HuH-7.5 (cell line): Measurements from ENCODE around the gene CHAD.

Source experiments
- DNase-seq: peaks from one replicate; pipeline ENCODE4 v3.0.0; 2011; ENCODE audit warnings: low spot score

The CHAD gene

DNA sequence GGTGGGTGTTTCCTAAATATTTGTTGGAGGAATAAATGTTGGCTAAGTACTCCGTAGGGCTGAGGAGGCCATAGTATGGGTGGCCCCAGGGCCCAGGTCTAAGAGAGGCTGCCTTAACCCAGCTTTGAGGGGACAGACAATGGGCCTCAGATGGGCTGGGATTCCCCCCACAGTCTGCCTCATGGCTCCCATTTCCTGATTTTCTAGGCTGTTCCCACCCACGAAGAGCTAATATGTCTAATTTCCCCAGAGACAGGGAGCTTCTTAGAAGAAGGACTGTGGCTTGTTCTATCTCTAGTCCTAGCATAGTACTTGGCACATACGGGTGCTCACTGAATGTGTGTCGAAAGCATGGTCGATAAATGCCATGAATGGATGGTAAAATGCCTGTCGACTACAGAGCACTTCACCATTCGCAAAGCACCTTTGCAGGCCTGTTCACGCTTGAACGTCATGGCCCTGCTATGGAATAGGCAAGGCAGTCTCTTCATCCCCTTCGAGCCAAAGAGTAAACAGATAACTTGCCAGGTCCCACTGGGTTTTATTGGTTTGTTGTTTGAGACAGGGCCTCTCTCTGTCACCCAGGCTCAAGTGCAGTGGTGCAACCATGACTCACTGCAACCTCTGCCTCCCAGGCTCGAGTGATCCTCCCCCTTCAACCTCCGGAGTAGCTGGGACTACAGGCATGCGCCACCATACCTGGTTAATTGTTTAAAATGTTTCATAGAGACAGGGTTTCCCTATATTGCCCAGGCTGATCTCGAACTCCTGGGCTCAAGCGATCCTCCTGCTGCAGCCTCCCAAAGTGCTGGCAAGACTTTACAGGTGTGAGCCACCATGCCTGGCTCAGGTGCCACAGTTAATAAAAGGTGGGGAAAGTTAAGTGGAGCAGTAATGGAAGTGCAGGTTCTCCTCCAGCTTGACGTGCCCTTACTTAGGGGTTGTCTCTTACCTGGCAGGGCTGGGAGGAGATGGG lies 9.7 kb downstream of the CHAD start:
- peak; percentile 66 for DNase-seq

DNA sequence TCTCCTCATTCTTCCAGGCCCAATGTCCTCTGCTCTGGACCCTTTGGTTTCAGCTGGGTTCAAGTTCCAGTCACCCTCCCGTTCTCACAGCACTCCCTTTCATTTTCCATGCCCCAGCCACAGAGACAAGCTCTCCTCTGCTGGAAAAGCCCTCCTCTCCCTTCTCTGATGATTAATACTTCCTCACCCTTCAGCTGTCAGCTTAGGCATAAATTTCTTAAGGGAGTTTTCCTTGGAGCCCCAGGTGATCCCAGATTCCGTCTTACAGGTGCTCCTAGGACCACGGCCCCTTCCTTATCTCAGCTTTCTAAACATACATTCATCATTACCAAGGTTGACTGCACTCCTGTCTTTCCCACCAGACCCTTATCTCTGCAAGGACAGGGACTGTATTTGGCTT lies 10.4 kb downstream of the CHAD start:
- DNase-seq, result no peak

DNA sequence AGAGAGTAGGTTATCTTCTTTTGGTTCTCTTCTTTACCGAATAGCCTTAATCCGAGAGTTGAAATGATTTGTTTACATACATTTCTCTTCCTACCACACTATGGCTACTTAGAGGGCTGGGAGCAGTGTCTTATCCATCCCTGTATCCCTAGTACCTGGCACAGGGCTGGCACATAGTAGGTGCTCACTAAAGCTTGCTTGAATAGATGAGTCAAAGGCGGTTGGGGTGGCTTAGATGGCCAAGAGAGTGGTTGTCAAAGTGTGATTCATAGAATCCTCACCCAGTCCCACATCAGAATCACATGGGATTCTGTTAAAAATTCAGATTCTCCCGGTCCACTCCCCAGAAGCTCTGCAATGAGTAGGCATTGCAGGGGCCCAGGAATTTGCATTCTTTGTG lies 11.1 kb downstream of the CHAD start:
- DNase-seq, result no peak

DNA sequence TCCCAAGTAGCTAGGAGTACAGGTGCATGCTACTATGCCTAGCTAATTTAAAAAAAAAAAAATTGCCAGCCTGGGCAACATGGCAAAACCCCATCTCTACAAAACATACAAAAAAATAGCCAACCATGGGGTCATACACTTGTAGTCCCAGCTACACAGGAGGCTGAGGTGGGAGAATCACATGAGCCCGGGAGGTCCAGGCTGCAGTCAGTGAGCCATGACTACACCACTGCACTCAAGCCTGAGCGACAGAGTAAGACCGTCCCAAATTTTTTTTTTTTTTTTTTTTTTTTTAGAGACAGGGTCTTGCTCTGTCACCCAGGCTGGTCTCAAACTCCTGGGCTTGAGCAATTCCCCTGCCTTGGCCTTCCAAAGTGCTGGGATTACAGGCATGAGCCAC lies 14.8 kb downstream of the CHAD start:
- DNase-seq, result no peak

DNA sequence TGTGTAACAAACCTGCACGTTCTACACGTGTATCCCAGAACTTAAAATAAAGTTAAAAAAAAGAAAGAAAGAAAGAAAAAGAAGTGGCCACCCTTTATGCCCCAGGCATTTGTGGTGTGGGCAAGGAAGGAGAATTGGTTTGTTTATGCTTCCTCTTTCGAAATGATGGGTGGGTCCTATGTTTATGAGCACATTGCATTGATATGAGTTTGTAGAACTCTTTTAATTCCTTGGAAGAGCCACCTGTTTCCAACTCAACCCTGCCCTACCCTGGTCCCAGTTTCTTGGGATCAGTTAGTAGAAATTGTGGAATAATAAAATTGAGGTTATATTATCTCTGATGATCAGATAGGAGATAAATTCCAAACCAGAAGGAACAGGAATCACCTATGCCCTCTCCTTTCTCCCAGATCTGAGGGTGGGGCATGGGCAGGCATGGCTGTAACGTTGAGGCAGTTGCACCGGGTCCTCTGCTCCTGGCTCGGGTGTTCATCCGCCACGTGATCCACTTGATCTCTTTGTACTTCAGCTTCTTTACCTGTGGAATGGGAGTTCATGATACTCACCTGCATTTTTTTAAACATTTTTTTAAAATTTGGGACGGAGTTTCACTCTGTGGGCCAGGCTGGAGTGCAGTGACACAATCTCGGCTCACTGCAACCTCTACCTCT lies 15.9 kb downstream of the CHAD start:
- no peak for DNase-seq

DNA sequence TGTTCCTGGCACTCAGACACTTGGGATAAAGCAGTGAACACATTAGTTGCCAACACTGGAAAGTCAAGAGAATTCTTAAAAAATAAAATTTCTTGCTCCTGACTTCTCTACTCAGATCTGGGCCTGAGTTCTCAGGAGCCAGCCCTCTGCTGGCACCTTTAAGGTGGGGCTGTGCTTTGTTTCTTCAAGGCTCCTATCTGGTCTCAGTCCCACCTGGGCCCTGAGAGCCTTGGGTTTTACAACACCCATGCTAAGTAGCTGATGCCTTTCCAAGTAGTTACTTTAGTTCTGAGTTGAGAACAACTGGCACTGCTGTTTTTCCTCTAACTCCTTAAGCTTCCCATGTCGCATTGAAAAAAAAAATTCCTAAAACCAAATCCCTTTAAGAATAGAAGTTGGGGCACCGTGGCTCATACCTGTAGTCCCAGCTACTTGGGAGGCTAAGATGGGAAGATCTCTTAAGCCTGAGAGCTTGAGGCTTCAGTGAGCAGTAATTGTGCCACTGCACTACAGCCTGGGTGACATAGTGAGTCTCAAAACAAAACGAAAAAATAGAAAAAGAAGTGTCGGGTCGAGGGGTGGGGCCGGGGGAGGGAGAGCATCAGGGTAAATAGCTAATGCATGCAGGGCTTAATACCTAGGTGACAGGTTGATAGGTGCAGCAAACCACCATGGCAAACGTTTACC lies 16.6 kb downstream of the CHAD start:
- no peak for DNase-seq

DNA sequence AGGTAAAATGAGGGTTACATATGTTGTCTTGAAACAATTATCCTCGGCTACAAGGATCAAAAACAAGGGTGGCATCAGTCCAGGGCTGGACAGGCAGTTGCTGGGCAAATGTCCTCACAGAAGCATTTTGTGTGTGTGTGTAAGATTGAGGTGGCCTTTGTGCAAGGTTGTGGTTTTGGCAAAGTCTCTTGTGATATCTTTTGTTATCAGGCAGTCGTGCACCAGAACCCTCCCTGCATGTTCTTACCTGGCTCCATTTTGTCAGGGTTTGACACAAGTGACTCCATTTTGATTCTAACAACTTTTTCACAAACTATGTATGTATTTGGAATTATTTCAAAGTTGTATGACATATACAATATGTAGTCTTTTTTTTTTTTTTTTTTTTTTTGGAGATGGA lies 20.0 kb downstream of the CHAD start:
- DNase-seq, result no peak

DNA sequence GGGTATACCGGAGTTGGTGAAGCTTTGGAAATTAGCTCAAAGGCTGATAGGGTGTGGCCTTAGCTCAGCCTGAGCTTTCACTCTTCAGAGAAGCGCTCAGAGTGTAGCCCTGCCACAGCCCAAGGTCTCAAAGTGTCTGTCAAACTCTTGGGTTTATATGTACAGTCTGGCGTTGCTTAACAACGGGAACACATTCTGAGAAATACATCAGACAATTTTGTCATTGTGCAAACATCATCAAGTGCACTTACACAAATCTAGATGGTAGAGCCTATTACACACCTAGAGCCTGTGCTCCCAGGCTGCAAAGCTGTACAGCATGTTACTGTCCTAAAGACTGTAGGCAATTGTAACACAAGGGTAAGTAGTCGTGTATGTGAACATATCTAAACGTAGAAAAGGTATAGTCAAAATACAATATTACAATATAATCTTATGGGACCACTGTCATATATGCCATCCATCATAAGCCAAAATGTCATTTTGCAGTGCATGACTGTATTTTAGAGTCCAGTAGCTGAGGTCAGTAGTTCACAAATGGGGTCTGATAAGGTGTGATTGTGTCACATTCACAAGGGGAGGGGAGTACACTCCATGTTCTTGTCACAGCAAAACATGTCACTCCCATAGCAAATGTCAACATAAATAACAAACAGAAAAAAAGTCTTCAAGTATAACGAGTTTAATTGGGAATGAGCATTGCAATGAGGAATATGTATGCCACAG lies 20.6 kb downstream of the CHAD start:
- no peak for DNase-seq

DNA sequence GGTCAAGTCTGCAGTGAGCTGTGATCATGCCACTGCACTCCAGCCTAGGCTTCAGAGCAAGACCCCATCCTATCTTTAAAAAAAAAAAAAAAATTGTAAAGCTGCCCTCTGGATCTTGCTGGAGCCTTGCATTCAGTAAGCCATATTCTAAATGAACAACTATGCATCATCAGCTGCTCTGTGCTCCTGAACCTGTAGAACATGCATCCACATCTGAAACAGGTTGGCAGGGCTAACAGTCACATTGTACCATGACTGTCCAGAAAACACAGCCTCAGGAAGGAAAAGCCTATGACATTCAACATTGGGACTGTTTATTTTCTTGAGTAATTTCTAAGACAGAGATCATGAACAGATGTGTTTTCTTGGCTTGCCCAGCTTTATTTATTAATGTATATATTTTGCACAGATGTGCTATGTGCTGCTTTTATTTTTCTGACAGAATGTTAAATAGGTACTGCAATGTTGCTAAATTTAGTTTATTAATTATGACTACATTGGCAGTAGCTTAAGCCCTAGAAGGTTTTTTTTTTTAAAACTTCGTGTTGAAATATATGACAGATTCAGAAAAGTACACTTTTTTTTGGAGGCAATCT lies 22.9 kb downstream of the CHAD start:
- no peak for DNase-seq

DNA sequence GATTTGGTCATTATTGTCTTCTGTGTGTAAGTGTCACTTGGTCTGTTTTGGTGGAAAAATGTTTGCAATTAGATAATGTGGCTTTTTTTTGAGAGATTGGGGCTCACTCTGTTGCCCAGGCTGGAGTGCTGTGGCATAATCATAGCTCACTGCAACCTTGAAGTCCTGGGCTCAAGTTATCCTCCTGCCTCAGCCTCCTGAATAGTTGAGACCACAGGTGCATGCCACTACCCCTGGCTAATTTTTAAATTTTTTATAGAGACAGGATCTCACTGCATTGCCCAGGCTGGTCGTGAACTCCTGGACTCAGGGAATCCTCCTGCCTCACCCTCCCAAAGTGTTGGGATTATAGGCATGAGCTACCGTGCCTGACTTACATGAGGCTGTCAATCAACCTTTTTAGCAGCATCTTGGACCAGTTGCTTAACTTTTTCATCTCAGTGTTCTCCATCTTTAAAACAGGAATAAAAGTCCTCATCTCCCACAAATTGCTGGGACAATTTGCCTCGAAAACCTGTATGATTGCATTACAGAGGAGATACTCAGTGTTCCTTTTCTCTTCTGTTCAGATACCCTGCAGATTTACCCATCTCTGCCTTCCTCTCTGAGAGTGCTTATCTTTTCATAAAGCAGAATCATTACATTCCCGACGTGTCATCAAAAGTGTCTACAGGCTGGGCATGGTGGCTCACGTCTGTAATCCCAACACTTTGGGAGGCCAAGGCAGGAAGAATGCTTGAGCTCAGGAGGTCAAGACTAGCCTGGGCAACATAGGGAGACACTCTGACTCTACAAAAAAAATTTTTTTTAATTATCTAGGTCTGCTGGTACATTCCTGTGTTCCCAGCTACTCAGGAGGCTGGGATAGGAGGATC lies 23.6 kb downstream of the CHAD start:
- DNase-seq, result no peak

DNA sequence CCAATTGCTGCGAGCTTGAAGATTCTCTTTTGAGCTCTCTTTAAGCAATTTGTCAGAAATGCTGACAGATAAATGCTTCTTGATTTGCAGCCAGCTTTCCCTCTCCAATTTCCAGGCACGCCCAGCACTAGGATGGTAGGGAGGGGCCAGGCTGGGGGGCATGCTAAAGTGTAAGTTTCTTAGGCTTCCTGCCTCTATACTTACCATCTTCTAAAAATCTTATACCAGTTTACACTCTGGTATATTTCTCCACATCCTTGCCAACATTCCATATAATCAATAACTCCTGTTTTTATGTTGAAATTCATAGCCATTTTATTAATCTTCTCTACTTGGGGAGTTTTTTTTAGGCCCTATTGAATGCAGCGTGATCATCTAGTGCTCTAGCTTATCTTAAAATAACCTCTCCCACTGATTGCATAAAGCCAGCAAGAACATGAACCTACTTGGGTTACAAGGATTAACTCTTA lies 25.1 kb downstream of the CHAD start:
- DNase-seq, result no peak

DNA sequence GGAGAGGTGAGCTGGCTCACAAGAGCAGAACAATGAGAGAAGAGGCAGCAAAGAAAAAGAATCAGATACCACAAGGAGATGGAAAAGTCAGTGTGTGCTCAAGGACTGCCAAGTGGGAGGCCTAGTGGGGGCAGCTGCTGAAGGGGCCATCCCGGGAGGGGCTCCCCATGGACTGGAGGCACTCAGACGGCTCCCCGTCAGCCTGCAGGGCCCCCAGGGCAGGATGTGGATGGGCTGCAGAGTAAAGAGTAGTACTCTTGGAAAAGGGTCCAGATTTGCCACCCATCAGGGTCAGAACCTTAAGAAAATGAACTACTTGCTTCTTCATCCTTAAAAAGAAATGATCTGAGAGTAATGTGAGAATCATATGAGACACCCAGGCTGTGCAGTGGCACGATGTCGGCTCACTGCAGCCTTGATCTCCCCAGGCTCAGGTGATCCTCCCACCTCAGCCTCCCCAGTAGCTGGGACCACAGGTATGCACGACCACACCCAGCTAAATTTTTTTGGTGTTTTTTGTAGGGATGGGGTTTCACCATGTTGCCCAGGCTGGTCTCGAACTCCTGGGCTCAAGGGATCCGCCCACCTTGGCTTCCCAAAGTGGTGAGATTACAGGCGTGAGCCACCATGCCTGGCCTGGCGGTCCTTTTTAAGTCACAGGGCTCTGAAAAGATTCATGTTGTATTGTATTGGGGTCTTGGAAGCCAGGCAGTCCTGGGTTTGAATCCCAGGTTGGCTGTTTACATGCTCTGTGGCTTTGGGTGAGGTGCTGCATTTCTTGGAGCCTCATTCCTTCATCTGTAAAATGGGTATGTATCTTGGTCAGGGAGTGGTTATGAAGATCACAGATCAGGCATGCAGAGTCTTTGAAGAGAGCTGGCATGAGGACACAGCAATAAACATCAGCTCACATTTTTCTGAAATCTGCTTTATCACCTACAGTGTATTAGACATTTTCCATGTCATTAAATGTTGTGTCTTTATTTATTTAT lies 27.5 kb downstream of the CHAD start:
- DNase-seq, result no peak

DNA sequence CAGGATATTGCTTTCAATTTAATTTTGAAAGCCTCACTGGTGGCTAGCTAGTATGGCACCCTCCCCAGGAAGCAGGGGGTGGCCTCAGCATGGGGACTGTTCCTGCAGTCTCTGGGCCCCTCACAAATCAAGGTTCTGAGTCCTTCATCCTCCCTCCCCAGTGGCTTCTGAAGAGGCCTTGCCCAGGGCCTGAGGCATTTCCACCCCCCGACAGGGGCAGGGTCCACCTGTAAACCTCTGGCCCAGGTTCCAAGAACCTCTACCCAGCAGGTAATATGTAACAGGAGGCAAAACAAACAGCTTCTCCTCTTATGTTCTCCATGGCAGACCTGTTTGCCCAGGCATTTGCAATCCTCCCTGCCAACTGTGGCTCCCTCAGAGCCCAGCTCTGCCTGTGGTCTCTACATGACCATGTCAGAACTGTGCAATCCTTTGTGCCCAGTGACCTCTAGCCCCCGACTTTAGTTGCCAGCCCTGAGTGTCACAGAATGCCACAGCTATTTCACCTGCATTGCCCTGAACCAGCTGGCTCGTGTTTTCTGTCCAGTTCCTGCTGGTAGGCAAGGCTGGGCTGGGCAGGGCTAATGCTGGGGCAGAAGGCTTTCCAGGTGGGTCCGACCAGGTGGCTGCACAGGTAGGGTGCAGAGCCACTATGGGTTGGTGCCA lies 28.4 kb downstream of the CHAD start:
- DNase-seq, result no peak

DNA sequence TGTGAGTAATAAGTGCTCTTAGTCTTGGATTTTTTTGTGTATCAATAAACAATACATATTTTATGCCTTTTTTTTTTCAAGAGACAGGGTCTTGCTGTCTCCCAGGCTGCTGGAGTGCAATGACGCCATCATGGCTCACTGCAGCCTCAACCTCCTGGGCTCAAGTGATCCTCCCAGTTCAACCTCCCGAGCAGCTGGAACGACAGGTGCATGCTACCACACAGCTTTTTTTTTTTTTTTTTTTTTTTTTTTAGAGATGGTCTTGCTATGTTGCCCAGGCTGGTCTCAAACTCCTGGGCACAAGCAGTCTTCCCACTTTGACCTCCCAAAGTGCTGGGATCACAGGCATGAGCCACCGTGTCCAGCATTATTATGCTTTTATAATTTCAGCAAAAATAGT lies 29.7 kb downstream of the CHAD start:
- no peak for DNase-seq

DNA sequence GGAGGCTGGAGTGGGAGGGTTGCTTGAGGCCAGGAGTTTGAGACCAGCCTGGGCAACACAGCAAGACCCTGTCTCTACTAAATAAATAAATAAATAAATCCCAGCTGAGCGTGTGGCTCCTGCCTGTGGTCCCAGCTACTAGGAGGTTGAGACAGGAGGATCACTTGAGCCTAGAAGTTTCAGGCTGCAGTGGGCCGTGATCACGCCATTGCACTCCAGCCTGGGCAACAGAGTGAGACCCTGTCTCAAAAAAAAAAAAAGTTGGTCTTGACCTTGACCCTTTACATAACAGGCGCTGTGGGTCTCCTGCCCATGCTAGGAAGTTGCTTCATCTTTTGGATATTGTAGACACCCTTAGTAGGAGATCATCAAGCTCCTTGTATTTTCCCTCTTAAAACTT lies 31.3 kb downstream of the CHAD start:
- no peak for DNase-seq

DNA sequence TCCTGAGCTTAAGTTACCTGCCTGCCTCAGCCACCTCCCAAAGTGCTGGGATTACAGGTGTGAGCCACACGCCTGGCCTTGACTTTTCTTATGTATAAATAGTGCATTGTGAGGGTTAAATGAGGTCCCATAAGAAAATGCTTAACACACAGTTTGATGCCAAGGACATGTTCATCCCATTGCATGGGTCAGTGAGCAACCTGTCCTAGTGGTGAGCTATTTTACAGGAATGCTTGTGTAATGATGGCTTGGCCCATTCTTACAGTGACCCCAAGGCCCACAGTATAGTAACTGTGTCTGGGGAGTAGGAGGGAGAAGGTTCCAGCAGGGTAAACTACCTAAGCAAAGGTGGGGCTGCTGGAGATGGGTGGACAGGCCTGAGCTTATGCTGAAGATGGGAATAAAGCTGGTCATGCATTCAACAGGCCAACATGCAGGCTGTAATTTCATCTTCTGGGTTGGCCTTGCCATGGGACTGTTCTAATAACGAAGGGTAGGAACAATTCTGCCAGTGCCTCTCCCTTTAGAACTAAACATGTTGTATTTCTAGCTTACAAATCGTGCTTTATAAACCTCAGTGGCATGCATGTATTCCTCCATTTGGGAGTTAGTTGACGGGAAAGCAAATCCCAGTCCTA lies 36.4 kb downstream of the CHAD start:
- DNase-seq, result no peak

DNA sequence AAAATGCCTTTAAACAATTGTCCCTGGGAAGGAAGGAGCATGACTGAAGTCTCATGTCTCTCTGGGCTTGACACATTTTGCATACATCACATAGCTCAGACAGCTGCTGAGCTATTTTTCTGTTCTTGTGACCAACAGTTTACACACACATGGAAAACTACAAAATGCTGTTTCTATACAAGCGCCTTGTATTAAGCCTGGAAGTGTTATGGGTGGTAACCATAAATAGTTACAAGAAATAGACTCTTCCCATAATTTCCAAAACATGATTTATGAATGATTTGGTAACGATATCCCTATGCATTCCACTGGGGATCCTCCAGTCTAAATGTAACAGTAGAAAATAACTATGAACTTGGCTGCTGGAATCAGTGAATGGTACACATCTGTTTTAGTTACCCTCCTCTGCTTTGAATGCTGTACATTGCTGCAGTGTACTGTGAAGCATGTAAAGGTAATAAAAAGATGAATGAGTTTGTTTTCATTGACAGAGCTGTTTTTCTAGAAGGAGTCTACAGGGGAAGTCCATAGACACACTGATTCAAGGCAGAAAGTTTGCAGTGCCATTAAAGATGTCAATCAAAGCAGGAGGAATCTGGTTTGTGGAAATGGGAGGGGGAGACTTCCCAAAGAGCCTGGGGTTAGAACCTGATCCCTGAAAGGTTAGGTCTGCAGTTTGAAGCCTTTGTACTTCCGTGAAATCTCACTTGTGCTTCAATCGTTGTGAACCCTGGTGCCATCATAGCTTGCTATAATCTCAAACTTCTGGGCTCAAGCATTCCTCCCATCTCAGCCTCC lies 37.7 kb downstream of the CHAD start:
- no peak for DNase-seq

DNA sequence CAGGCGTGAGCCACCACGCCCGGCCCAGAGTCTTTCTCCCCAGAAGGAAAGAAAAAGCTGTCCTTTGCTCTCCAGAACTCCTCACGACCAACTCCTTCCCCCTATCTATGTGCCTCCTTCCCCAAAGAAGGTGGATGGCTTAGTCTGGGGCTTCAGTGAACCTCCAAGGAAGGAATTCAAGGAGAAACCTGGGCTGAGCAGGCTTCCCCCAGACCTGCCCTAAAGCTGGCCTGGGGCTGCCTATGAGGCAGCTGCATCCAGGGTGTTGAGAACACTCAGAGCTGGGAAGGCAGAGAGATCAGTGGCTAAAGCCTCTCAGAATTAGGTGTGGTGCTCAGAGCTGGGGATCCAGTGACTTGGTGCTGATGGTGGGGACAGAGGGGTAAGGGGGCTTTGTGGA lies 38.9 kb downstream of the CHAD start:
- no peak for DNase-seq
